Measurements from ENCODE around the gene SHISA4.
"Not testable (repeated sequence)": the region's sequence is repeated elsewhere in the genome, so short reads cannot be mapped to it uniquely, and the experiment has no call there.

The SHISA4 gene

DNA sequence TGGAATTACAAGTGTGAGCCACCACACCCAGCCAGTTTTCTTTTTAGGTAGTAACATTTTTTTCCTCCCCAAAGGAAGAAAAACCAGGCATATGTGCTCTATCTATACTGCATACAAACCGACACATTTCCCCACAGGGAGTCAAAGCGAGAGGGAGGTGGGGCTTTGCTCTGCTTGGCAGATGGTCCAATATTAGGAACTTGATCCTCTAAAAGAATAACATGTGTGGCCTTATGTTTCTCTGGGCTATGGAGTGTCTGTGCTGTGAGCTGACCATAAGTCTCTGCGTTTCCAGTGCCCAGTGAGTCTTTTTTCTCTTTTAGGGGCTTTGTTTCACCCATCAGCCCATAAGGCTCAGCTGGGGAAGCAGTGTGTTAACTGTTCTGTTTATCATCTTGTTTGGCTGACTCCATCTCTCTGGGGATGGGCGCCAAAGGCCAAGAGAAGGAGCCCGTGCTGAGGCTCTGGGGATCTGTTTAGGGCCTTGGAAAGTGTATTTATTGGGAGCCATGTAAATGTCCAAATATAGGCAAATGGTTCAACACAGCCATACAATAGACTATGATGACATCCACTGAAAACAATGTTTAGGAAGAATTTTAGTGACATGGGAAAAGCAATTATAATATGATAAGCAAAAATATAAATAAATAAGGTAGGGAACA lies 37.4 kb downstream of the SHISA4 start:
- no peak for DNase-seq (ENCODE audit: low read depth in 1 of 2, low spot score in 1 of 2)

DNA sequence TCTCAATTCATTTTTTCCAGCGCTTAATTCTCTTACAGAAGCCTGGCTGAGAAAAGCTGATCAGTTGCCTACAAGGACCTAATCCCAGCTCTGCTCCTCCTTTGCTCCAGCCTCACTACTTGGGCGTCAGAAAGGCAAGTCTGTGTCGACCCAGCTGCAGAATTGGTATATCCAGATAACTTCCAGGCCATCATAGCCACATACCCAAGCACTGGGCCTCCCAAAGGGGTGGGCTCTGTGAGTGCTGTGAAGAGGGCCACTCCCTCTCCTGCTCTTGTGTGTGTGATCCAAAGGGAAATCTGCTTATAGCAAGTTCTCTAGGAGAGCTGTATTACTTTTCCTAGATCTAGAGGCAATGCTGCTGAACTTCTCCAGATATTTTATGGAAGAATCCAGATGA lies 39.6 kb downstream of the SHISA4 start:
- DNase-seq (ENCODE audit: low read depth in 1 of 2, low spot score in 1 of 2): no peak

DNA sequence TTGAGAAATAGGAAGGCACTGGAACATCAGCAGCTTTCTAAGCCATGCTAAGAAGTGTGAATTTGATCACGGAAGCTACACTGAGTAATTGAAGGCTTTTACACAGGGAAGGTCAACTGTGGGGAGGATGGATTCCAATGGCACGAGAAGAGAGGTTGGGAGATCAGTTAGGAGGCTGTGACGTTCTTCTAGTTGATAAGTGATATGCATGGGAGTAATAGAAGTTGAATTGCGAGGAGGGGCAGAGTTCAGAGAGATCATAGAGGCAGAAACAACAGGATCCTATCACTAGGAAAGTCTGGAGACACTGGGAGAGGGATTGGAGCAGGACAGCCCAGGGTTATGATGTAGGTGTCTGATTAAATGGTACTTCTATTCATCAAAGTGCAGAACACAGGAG lies 41.4 kb downstream of the SHISA4 start:
- no peak for DNase-seq (ENCODE audit: low read depth in 1 of 2, low spot score in 1 of 2)

- no peak for DNase-seq (ENCODE audit: low read depth in 1 of 2, low spot score in 1 of 2)
Measured at GRCh38 chr1:201930803-201931202, 42.1 kb downstream of the SHISA4 start.

- DNase-seq (ENCODE audit: low read depth in 1 of 2, low spot score in 1 of 2): no peak
Measured at GRCh38 chr1:201933840-201934430, 45.2 kb downstream of the SHISA4 start.

GRCh38 chr1:201937624-201938213 lies 49.0 kb downstream of the SHISA4 start:
- no peak for DNase-seq (ENCODE audit: low read depth in 1 of 2, low spot score in 1 of 2)

GRCh38 chr1:201938440-201939035 lies 49.8 kb downstream of the SHISA4 start:
- no peak for DNase-seq (ENCODE audit: low read depth in 1 of 2, low spot score in 1 of 2)

DNA sequence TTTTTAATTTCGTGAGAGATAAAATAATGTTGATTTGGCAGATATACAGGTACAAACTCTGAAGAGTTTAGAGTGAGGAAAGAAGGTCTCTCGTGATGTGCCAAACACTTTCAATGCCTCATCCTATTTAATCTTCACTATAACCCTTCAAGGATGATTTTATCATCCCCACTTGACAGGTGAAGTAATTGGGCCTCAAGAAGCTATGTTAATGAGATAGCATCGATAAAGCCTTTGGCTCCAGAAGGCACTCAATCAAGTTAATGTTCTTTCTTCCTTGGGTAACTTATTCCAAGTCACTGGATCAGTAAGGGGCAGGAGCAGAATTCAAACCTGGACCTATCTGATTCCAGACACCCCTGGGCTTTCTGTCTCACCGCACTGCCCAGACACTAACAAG lies 50.5 kb downstream of the SHISA4 start:
- no peak for DNase-seq (ENCODE audit: low read depth in 1 of 2, low spot score in 1 of 2)

GRCh38 chr1:201939574-201939973 lies 50.9 kb downstream of the SHISA4 start:
- DNase-seq (ENCODE audit: low read depth in 1 of 2, low spot score in 1 of 2): no peak

DNA sequence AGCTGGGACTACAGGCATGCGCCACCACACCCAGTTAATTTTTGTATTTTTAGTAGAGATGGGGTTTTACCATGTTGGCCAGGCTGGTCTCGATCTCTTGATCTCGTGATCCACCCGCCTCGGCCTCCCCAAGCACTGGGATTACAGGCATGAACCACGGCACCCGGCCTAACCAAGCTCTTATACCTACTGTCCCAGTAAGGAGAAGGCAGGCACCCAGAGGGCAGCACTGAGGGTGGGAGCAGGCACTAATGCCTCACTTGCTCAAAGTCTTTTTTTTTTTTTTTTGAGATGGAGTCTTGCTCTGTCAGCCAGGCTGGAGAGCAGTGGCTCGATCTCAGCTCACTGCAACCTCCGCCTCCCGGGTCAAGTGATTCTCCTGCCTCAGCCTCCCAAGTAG lies 51.6 kb downstream of the SHISA4 start:
- DNase-seq (ENCODE audit: low read depth in 1 of 2, low spot score in 1 of 2): not testable (repeated sequence)

GRCh38 chr1:201941420-201942128 lies 52.9 kb downstream of the SHISA4 start:
- DNase-seq (ENCODE audit: low read depth in 1 of 2, low spot score in 1 of 2): no peak

DNA sequence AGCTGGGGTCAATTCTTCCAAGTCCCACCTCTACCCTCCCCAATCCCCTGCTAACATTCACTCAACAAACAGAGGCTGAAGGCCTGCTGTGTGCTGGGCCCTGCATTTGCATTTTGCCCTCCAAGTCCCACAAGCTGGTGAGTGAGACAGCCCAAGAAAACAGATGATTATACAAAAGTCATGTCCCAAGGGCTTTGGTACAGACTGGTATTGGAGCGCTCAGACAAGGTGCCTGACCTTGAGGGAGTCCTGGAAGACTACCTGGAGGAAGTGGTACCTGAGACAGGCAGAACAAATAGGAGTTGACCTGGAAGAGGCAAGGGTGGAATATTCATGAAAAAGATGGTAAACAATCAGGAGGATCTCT lies 53.4 kb downstream of the SHISA4 start:
- no peak for DNase-seq (ENCODE audit: low read depth in 1 of 2, low spot score in 1 of 2)
